Left hindlimb (tissue), 1 donor: Measurements from ENCODE around the gene GHRHR.
A peak's percentile ranks its signal among the peaks of the same experiment; 100 is the strongest.

Experiments
- DNase-seq: peaks from one replicate; pipeline ENCODE4 v3.0.0-alpha.2; 2018

GHRHR gene

GRCh38 chr7:31007634-31008033, 43.9 kb downstream of the GHRHR start:
- no peak for DNase-seq

- DNase-seq = no peak
Observed at GRCh38 chr7:31014826-31015225, 51.1 kb downstream of the GHRHR start.

GRCh38 chr7:31017032-31017675, 53.4 kb downstream of the GHRHR start:
- DNase-seq = no peak

- DNase-seq = no peak
Observed at GRCh38 chr7:31017721-31018120, 54.0 kb downstream of the GHRHR start.

GRCh38 chr7:31019509-31019908, 55.8 kb downstream of the GHRHR start:
- no peak for DNase-seq

GRCh38 chr7:31020161-31020560, 56.4 kb downstream of the GHRHR start:
- no peak for DNase-seq

- DNase-seq = no peak
Observed at GRCh38 chr7:31020652-31021051, 56.9 kb downstream of the GHRHR start.

- no peak for DNase-seq
Observed at GRCh38 chr7:31022117-31022516, 58.4 kb downstream of the GHRHR start.

GRCh38 chr7:31022726-31023125, 59.0 kb downstream of the GHRHR start:
- no peak for DNase-seq

GRCh38 chr7:31023877-31024276, 60.1 kb downstream of the GHRHR start:
- DNase-seq = no peak

GRCh38 chr7:31027161-31027965, 63.6 kb downstream of the GHRHR start:
- peak; percentile 80 for DNase-seq

GRCh38 chr7:31028006-31028405, 64.3 kb downstream of the GHRHR start:
- DNase-seq = no peak

GRCh38 chr7:31028417-31028992, 64.8 kb downstream of the GHRHR start:
- DNase-seq = peak; percentile 45
